ENCODE measurements around the gene CDK5.
A peak's percentile ranks its signal among the peaks of the same experiment; 100 is the strongest.

CDK5 gene

DNA sequence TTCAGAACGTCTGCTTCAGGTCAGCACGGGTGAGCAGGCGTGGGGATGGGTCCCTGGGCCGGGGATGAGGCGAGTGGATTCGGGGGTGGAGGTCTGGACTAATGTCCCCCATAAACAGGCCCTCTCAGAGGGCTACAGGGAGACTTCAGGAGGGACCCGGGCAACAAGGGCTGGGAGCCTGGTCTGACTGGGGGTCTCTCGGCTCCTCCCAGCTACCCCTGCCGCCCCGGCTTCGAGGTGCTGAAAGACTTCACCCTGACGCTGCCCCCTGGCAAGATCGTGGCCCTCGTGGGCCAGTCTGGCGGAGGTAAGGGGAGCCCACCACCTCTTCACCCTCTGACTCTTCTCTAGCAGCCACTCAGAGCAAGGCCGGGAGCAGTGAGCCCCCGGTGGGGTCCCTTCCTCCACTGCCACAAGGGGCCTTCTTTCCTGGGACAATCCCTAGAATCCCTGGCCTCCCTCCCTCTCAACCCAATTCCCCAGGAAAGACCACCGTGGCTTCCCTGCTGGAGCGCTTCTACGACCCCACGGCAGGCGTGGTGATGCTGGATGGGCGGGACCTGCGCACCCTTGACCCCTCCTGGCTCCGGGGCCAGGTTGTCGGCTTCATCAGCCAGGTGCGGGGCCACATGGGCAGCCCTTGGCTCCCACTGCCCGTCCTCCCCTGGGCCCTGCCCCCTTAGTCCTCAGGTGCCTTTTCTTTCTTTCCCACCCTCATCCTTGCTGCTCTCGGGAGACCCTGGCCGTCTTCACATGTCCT, 16.9 kb downstream of the CDK5 start:
- DNase-seq (ENCODE audit: low read depth in 1 of 2, low spot score in 1 of 2): no peak
- in situ Hi-C loops (cut with HindIII; ENCODE audit: low pct_unique_long_range_greater_than_20kb, low sequenced_read_pairs): no loop called here
- no peak for TF ChIP-seq JUND (IDR thresholded peaks at IDR 0.05; ENCODE audit: low read depth)

DNA sequence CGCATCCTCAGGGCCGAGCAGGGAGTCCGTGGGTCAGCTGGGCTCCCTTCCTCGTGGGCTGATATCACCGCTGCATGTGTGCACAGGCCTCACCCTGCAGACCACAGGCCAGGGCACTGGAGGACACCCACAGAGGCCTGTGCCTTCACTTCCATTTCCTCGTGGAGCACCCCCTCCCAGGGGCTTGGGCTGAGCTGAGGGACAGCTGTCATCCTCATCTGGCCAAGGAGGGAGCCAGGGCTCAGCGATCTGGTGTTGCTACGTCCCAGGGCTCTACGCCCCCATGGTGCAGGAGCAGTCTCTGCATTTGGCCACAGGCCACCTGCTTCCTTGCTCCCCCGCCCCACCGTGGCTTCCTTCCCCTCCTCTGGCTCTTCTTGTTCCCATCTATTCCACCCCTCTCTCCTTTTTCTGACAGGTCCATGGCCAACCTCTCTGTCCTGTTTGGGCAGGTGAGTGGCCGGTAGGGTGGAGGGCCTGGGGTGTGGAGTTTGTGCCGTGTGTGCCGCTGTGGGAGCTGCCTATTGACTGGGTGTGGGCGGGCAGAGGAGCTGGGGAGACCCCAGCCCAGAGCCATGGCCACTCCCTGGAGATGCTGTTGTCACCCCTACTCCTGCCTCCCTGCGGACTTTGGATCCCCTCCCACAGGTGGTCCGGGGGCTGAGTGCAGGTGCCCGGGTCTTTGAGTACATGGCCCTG, 17.7 kb downstream of the CDK5 start:
- no peak for DNase-seq (ENCODE audit: low read depth in 1 of 2, low spot score in 1 of 2)
- no peak for TF ChIP-seq JUND (IDR thresholded peaks at IDR 0.05; ENCODE audit: low read depth)
- in situ Hi-C loops (cut with HindIII; ENCODE audit: low pct_unique_long_range_greater_than_20kb, low sequenced_read_pairs): no loop called here

DNA sequence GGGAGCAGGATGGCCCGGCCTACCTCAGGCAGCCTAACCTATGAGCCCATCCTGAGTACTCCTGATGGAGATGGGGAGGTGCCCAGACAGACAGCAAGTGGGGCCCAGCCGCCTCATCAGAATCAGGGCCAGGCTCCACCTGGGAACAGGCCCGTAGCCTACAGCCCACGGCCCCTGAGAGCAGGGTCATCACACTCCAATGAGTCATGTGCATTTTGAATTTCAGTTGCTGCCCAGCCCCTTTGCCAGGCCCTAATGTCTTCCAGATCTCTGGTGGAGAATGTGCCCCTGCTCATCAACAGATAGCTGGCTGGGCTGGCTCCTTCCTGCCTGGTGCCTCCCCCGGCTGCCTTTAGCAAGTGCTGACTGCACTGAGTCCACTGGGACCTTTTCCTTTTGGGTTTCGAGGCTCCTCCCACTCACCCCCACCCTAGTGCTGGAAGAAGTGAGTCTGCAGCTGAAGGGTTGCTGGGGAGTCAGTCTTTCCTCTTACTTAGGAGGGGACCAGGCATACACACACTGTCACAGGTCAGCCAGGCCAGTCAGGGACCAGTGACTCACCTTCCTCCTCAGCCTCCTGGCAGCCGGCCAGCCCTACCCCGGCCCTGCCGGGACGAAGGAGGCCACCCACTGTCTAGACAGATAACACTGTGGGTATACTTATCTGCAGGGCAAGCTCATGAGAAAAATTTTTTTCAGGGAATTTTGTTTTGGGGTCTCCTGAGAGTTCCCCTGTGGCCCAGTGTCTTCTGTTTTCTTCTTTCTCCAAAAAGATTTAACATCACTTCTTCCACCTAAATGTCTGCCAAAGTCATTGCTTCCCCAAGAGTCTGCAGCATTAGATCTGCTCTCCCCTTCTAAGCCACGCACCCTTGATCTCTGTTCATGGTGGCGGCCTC, 18.5 kb downstream of the CDK5 start:
- no peak for DNase-seq (ENCODE audit: low read depth in 1 of 2, low spot score in 1 of 2)
- in situ Hi-C loops (cut with HindIII; ENCODE audit: low pct_unique_long_range_greater_than_20kb, low sequenced_read_pairs): no loop called here
- no peak for TF ChIP-seq JUND (IDR thresholded peaks at IDR 0.05; ENCODE audit: low read depth)

DNA sequence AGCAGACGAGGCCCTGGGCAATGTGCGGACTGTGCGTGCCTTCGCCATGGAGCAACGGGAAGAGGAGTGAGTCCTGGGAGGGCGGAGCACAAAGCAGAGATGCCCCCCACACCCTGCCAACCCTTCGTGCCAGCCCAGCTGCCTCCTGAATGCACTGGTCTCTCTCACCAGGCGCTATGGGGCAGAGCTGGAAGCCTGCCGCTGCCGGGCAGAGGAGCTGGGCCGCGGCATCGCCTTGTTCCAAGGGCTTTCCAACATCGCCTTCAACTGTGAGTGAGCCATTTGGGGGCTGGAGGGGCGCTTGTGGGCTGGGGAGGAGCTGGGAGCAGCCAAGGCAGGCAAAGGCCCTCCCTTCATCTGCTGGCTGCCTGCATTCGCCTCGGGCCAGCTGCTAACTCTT, 21.8 kb downstream of the CDK5 start:
- in situ Hi-C loops (cut with HindIII; ENCODE audit: low pct_unique_long_range_greater_than_20kb, low sequenced_read_pairs): no loop called here
- no peak for TF ChIP-seq JUND (IDR thresholded peaks at IDR 0.05; ENCODE audit: low read depth)

DNA sequence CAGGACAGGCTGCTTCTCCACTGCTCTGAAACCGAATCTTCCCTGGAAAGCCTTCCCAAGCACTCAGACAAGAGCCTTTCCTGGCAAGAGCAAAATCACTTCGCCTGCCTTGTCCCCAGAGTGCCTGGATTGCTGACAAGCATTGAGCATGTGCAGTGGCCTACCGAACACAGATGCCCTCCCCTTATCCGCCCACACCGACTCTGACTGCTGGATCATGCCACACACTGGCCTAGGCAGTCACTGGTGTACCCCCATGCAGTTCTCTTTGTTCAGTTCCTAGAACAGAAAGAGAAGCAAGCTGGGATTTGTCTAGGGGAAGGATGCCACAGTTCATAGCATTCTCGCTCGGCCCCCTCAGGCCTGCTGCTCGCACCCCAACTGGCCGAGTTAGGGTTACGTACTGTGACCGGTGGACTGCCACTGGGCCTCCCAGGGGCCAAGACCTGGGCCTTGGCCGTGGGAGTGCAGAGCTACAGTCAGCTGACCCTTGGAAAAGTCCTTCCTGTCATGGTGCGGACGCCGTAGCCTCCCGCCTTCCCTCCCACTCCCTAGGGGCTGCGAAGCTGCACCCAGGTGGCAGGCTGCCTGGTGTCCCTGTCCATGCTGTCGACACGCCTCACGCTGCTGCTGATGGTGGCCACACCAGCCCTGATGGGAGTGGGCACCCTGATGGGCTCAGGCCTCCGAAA, 22.5 kb downstream of the CDK5 start:
- in situ Hi-C loops (cut with HindIII; ENCODE audit: low pct_unique_long_range_greater_than_20kb, low sequenced_read_pairs): no loop called here
- no peak for TF ChIP-seq JUND (IDR thresholded peaks at IDR 0.05; ENCODE audit: low read depth)
- no peak for DNase-seq (ENCODE audit: low read depth in 1 of 2, low spot score in 1 of 2)

More for the DNA sequence above, 21.8 kb downstream of the CDK5 start:
- DNase-seq (ENCODE audit: low read depth in 1 of 2, low spot score in 1 of 2): no peak

DNA sequence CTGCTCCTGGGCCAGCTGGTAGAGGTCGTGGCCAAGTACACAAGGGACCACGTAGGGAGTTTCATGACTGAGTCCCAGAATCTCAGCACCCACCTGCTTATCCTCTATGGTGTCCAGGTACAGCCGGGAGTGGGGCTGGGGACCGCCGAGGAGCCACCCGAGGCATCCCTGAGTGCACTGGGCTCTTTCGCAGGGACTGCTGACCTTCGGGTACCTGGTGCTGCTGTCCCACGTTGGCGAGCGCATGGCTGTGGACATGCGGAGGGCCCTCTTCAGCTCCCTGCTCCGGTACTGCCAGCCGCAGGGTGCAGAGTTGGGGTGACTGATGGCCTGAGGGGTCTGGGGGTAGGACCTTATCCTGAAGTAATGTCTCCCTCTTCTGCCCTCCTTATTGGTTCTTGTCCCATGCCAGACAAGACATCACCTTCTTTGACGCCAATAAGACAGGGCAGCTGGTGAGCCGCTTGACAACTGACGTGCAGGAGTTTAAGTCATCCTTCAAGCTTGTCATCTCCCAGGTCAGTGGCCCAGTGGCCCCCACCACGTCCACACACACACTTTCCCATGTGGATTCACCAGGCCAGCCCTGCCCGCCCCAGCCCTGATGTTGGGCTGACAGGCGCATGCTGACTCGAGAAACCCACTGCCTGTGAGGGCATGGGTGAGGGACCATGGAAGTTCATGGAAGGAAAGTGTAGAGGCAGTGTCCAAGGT, 23.2 kb downstream of the CDK5 start:
- in situ Hi-C loops (cut with HindIII; ENCODE audit: low pct_unique_long_range_greater_than_20kb, low sequenced_read_pairs): no loop called here
- no peak for TF ChIP-seq JUND (IDR thresholded peaks at IDR 0.05; ENCODE audit: low read depth)
- no peak for DNase-seq (ENCODE audit: low read depth in 1 of 2, low spot score in 1 of 2)

DNA sequence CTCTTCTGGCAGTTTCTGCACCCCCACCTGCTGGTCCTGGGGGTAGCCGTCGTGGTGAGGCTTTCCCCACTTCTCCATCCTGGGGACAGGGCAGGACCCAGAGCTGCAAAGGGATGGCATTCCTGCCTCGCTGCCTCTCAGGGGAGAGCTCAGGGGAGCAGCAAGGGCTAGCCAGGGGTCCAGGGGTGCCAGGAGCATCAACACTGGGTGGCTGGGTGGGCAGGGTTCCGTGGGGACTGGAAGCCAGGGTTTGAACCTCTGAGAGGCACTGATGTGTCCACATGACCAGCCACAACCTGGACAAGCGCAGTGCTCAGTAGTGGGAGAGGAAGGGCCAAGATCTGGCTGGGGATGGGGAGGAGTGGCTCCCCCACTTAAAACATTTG, 23.8 kb downstream of the CDK5 start:
- DNase-seq (ENCODE audit: low read depth in 1 of 2, low spot score in 1 of 2): no peak
- TF ChIP-seq JUND (IDR thresholded peaks at IDR 0.05; ENCODE audit: low read depth): no peak
- in situ Hi-C loops (cut with HindIII; ENCODE audit: low pct_unique_long_range_greater_than_20kb, low sequenced_read_pairs): no loop called here

DNA sequence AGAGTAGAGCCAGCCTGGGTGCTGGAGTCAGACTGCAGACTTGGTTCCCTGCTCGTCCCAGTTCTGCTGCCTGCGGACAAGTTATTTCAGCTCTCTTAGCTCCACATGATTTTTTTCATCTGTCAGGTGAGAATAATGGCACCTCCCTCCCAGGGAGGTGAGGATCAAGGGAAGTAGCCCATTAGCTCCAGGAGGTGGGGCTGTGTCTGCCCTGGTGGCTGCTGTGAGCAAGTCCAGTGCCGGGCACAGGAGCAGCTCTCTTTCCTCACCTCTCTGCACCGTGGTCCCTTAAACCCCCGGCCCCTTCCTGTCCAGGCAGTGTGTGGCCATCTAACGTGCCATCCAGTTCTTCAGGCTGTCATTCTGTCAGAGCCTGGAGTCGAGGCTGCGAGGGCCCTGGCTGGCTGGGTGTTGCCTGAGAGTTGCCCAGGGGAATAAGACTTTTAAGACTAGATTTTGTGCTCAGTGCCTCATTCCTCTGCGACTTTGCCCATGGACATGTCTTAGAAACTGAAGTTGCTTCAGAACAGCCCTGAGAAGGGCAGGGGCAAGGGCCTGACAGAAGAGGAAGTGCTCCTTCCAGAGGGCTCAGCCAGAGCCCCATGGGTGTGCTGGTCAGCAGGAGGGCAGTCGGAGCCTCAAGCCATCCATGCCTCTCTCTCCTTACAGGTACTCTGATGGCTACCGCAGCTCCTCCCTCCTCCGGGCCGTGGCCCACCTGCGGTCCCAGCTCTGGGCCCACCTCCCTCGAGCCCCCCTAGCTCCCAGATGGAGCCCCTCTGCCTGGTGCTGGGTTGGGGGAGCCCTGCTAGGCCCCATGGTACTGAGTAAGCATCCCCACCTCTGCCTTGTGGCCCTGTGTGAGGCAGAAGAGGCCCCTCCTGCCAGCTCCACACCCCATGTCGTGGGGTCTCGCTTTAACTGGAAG, 24.5 kb downstream of the CDK5 start:
- TF ChIP-seq JUND (IDR thresholded peaks at IDR 0.05; ENCODE audit: low read depth): no peak
- peak in 1 of 2 experiments; percentile 48 for DNase-seq (ENCODE audit: low read depth in 1 of 2, low spot score in 1 of 2)
- in situ Hi-C loops (cut with HindIII; ENCODE audit: low pct_unique_long_range_greater_than_20kb, low sequenced_read_pairs): no loop called here

DNA sequence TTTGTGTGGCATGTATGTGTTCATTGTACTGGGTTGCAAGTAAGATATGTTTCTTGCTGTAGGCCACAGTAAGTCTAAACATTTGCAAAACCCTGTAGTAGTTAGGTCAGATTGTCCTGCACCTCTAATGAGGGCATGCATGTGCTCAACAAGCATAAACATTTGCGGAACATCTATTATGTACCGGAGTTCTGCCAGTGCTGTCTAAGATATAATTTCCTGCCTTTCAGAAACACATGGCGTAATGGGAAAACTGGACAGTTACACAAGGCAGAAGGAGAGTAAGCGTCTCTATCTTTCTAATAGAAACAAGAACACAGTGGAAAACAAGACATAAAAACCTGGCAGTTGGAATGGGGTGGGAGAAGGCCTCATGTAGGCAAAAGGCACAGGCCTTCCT, 26.7 kb downstream of the CDK5 start:
- no peak for TF ChIP-seq JUND (IDR thresholded peaks at IDR 0.05; ENCODE audit: low read depth)
- DNase-seq (ENCODE audit: low read depth in 1 of 2, low spot score in 1 of 2): no peak
- in situ Hi-C loops (cut with HindIII; ENCODE audit: low pct_unique_long_range_greater_than_20kb, low sequenced_read_pairs): no loop called here

DNA sequence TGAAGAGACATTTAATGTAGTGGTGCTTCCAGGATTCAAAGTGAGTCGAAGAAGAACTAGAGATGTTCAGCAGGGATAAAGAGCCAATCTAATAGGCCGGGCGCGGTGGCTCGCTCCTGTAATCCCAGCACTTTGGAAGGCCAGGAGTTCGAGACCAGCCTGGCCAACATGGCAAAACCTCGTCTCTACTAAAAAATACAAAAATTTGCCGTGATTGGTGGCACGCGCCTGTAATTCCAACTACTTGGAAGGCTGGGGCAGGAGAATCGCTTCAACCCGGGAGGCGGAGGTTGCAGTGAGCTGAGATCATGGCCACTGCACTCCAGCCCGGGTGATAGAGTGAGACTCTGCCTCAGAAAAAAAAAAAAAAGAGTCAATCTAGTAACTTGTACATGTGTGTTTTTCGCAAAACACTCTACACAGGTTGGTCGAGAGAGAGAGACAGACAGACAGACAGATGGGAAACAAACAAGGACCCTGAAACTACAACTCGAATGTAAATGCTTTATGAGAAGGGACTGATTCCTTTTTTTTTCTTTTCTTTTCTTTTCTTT, 28.7 kb downstream of the CDK5 start:
- no peak for DNase-seq (ENCODE audit: low read depth in 1 of 2, low spot score in 1 of 2)
- in situ Hi-C loops (cut with HindIII; ENCODE audit: low pct_unique_long_range_greater_than_20kb, low sequenced_read_pairs): no loop called here

More for the DNA sequence above, 28.7 kb downstream of the CDK5 start:
- TF ChIP-seq JUND (IDR thresholded peaks at IDR 0.05; ENCODE audit: low read depth): no peak
